CD4-positive, CD25-positive, alpha-beta regulatory T cell (primary cell): ENCODE results near the gene GLRA3. TPM values are rescaled to one million over a fixed set of nuclear protein-coding genes. Genes with fewer than 3 reads are reported as not detected.
A peak's percentile ranks its signal among the peaks of the same experiment; 100 is the strongest.

Experiments
- ATAC-seq, 2 donors: fragments of 150-1000 bp; cut with Tn5 transposase; one replicate each; pipeline ENCODE4 v1.10.0; 2021; ENCODE audit warnings: low read depth in 2 of 2, moderate number of reproducible peaks in 2 of 2, moderate library complexity in 1 of 2
- DNase-seq, 3 donors: peaks; one replicate each; pipeline versions ENCODE4 v3.0.0 to v3.0.0-alpha.2; 2012 to 2022; ENCODE audit warnings: mixed read lengths in 1 of 3
- H3K27ac ChIP-seq: one replicate; pipeline ENCODE4 v1.7.0; 2013; ENCODE audit warnings: mild to moderate bottlenecking, low read length; ENCODE audit not compliant: insufficient read depth, poor library complexity, severe bottlenecking
- H3K27me3 ChIP-seq: one replicate; pipeline ENCODE4 v1.7.0; 2013; ENCODE audit warnings: low read length; ENCODE audit not compliant: control insufficient read depth, insufficient read depth
- H3K36me3 ChIP-seq: one replicate; pipeline ENCODE4 v1.7.0; 2013; ENCODE audit warnings: mild to moderate bottlenecking, low read length, moderate library complexity; ENCODE audit not compliant: control insufficient read depth, insufficient read depth
- H3K4me1 ChIP-seq: 2 replicates; pipeline ENCODE4 v1.7.0; 2013; ENCODE audit warnings: mild to moderate bottlenecking, low read length; ENCODE audit not compliant: insufficient read depth, control insufficient read depth, poor library complexity, severe bottlenecking
- H3K4me3 ChIP-seq: one replicate; pipeline ENCODE4 v1.7.0; 2013; ENCODE audit warnings: low read depth, mild to moderate bottlenecking, low read length, moderate library complexity
- H3K9me3 ChIP-seq, 2 experiments: 1 replicate in 1 of 2; 2 replicates in 1 of 2; pipeline ENCODE4 v1.7.0; 2013; ENCODE audit warnings: low read length in 2 of 2, mild to moderate bottlenecking in 1 of 2, moderate library complexity in 1 of 2; ENCODE audit not compliant: control insufficient read depth in 2 of 2
- H3K27ac Mint-ChIP-seq, 3 donors: one replicate each; pipeline ENCODE4 v1.8.0; 2020 to 2022; ENCODE audit warnings: mild to moderate bottlenecking in 3 of 3, mixed read lengths in 3 of 3, moderate library complexity in 2 of 3
- H3K27me3 Mint-ChIP-seq: one replicate; pipeline ENCODE4 v1.8.0; 2022; ENCODE audit warnings: mild to moderate bottlenecking, mixed read lengths
- H3K36me3 Mint-ChIP-seq: one replicate; pipeline ENCODE4 v1.8.0; 2020; ENCODE audit warnings: mixed read lengths
- H3K4me1 Mint-ChIP-seq, 4 donors: one replicate each; pipeline ENCODE4 v1.8.0; 2020 to 2022; ENCODE audit warnings: mixed read lengths in 4 of 4, mild to moderate bottlenecking in 1 of 4
- H3K4me3 Mint-ChIP-seq, 4 donors: one replicate each; pipeline ENCODE4 v1.8.0; 2020 to 2022; ENCODE audit warnings: mild to moderate bottlenecking in 4 of 4, mixed read lengths in 4 of 4, moderate library complexity in 3 of 4
- H3K9me3 Mint-ChIP-seq, 7 donors: one replicate each; pipeline ENCODE4 v1.8.0; 2020 to 2022; ENCODE audit warnings: mixed read lengths in 7 of 7, mild to moderate bottlenecking in 3 of 7, moderate library complexity in 2 of 7
- polyA plus RNA-seq, 4 donors: library from polyadenylated mRNA; unstranded; fragments of 300-500 nt; fragmentation: Illumina TruSeq; gene quantifications; one replicate each; pipeline ENCODE4 v1.2.3, GENCODE V29; 2021
- total RNA-seq: library from RNA; stranded (reverse); gene quantifications from one replicate; pipeline ENCODE4 v1.2.3, GENCODE V29; 2022

GLRA3 gene
- total and polyA plus RNA-seq, 5 donors from 2014 or later = not detected

GRCh38 chr4:174591243-174592021, 237.6 kb downstream of the GLRA3 start:
- Mint-ChIP-seq H3K4me3 (peak overlapping the region; percentile 26 to 86 (median 62)), H3K27ac (peak overlapping the region; percentile 72 to 82 (median 76)), H3K4me1 (peaks cover 4 to 15% (median 11%) of the 10 kb centered on the region in 4 donors), H3K9me3 (peaks cover 0 to 11% (median 4%) of the 10 kb centered on the region in 7 donors), H3K27me3 (no peaks in the 10 kb centered on the region), H3K36me3 (no peaks in the 10 kb centered on the region)
- Histone ChIP-seq H3K4me3 (peak overlapping the region; percentile 64), H3K4me1 (no peaks in the 10 kb centered on the region), H3K9me3 (no peaks in the 10 kb centered on the region), H3K36me3 (no peaks in the 10 kb centered on the region), H3K27me3 (no peaks in the 10 kb centered on the region), H3K27ac (peak overlapping the region; percentile 63)
- peak in 2 of 3 donors; percentile 44 to 73 for DNase-seq
- peak; percentile 85 to 91 for ATAC-seq

GRCh38 chr4:174590336-174590735, 238.7 kb downstream of the GLRA3 start:
- H3K27ac Mint-ChIP-seq = peak overlapping the region in 1 of 3 donors; percentile 48
- Histone ChIP-seq H3K27ac (peak overlapping the region; percentile 63), H3K4me1 (no peaks in the 10 kb centered on the region), H3K27me3 (no peaks in the 10 kb centered on the region), H3K36me3 (no peaks in the 10 kb centered on the region), H3K4me3 (peak overlapping the region; percentile 64), H3K9me3 (no peaks in the 10 kb centered on the region)
- H3K36me3 Mint-ChIP-seq = no peaks in the 10 kb centered on the region
- DNase-seq (no peak), ATAC-seq (no peak)
- no peaks in the 10 kb centered on the region for H3K27me3 Mint-ChIP-seq
- peaks cover 0 to 11% (median 4%) of the 10 kb centered on the region in 7 donors for H3K9me3 Mint-ChIP-seq
- peaks cover 4 to 15% (median 9%) of the 10 kb centered on the region in 4 donors for H3K4me1 Mint-ChIP-seq
- peak overlapping the region in 1 of 4 donors; percentile 38 for H3K4me3 Mint-ChIP-seq

Other genes starting within 250 kb of the GLRA3 start
- not detected for gene ADAM29, start 89.1 kb upstream of the GLRA3 start, total RNA-seq
- gene ADAM29, start 89.1 kb upstream of the GLRA3 start, polyA plus RNA-seq = under 1 TPM in 2 of 4 donors, not detected in 2; 0.34 to 0.44 TPM